ENCODE results near the gene GLRA1.

- no peak for TF ChIP-seq CTCF (IDR thresholded peaks at IDR 0.05; ENCODE audit: low read depth, low read length, missing input control)
- no peak for TF ChIP-seq TAF1 (conservative IDR thresholded peaks at IDR 0.05)
- TF ChIP-seq RAD21 (IDR thresholded peaks at IDR 0.05) = no peak
- no peak for TF ChIP-seq FOXA1 (IDR thresholded peaks at IDR 0.05)
- TF ChIP-seq, protein P1, sequence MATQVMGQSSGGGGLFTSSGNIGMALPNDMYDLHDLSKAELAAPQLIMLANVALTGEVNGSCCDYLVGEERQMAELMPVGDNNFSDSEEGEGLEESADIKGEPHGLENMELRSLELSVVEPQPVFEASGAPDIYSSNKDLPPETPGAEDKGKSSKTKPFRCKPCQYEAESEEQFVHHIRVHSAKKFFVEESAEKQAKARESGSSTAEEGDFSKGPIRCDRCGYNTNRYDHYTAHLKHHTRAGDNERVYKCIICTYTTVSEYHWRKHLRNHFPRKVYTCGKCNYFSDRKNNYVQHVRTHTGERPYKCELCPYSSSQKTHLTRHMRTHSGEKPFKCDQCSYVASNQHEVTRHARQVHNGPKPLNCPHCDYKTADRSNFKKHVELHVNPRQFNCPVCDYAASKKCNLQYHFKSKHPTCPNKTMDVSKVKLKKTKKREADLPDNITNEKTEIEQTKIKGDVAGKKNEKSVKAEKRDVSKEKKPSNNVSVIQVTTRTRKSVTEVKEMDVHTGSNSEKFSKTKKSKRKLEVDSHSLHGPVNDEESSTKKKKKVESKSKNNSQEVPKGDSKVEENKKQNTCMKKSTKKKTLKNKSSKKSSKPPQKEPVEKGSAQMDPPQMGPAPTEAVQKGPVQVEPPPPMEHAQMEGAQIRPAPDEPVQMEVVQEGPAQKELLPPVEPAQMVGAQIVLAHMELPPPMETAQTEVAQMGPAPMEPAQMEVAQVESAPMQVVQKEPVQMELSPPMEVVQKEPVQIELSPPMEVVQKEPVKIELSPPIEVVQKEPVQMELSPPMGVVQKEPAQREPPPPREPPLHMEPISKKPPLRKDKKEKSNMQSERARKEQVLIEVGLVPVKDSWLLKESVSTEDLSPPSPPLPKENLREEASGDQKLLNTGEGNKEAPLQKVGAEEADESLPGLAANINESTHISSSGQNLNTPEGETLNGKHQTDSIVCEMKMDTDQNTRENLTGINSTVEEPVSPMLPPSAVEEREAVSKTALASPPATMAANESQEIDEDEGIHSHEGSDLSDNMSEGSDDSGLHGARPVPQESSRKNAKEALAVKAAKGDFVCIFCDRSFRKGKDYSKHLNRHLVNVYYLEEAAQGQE (IDR thresholded peaks at IDR 0.05) = no peak
- no peak for TF ChIP-seq YY1 (IDR thresholded peaks at IDR 0.05)
- no peak for TF ChIP-seq HNF4A (conservative IDR thresholded peaks at IDR 0.05)
- TF ChIP-seq RXRA (IDR thresholded peaks at IDR 0.05) = no peak
- TF ChIP-seq SP1 (IDR thresholded peaks at IDR 0.05) = no peak
Measured at GRCh38 chr5:151779531-151780125, 145.0 kb downstream of the GLRA1 start.

All from liver (tissue), 3 donors.